ENCODE results near the gene MX2. TPM values are rescaled to one million over a fixed set of nuclear protein-coding genes. Genes with fewer than 3 reads are reported as not detected.

The MX2 gene
- total and polyA plus RNA-seq, 8 donors, result 1.1 to 31.9 (median 1.9) TPM

DNA sequence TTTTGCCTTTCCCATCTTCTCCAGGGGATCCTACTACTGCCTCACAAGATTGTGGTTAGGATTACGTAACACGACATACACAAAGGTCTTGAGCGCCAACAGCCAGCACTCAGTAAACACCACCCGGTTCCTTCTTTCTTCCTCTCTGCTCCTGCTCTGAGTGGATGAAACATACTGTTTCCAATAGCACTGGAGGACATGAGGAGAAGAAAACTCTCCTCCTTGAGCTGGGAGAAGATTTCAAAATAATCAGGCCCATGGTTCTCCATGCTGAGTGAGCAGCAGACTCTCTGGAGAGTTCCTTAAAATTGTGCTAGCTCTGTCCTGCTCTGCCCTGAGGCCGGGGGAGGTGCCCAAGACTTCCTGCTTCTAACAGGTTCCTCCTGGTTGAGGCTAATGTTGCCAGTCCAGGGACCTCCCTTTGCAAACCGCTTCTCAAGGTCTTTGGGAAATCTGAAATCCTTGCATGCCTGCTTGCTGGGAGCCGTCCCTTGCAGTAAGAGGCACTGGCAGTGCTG, 34.8 kb downstream of the MX2 start:
- Histone ChIP-seq H3K27me3 (no peaks in the 10 kb centered on the region), H3K36me3 (peaks cover 0 to 64% of the 10 kb centered on the region in 2 donors), H3K4me3 (no peak overlapping the region), H3K9me3 (no peaks in the 10 kb centered on the region), H3K4me1 (peaks cover 0 to 23% of the 10 kb centered on the region in 2 donors), H3K27ac (peak overlapping the region; percentile 39 to 80)
- intact Hi-C loops (cut with DNase I), result no loop called here
- ATAC-seq (peak; percentile 91), DNase-seq (peak in 3 of 4 donors; percentile 16 to 87 (median 79))
- TF ChIP-seq, protein P1, sequence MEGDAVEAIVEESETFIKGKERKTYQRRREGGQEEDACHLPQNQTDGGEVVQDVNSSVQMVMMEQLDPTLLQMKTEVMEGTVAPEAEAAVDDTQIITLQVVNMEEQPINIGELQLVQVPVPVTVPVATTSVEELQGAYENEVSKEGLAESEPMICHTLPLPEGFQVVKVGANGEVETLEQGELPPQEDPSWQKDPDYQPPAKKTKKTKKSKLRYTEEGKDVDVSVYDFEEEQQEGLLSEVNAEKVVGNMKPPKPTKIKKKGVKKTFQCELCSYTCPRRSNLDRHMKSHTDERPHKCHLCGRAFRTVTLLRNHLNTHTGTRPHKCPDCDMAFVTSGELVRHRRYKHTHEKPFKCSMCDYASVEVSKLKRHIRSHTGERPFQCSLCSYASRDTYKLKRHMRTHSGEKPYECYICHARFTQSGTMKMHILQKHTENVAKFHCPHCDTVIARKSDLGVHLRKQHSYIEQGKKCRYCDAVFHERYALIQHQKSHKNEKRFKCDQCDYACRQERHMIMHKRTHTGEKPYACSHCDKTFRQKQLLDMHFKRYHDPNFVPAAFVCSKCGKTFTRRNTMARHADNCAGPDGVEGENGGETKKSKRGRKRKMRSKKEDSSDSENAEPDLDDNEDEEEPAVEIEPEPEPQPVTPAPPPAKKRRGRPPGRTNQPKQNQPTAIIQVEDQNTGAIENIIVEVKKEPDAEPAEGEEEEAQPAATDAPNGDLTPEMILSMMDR (IDR thresholded peaks at IDR 0.05), result no peak

DNA sequence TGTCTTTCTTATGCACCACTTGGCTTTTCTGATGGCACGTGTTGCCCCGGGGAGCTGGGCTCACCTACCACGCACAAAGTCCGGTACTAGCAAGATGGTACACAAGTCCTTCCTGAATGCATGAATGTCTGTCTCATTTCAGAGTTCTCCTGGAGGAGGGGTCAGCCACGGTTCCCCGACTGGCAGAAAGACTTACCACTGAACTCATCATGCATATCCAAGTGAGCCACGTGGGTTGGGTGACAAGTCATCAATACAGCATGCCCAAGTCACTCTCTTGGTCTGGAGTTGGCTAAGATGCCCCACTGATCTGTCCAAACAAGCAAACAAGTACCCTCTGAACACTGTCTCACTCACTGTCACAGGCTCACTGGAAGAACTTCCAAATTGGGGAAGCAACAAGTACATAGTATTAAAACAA, 35.7 kb downstream of the MX2 start:
- TF ChIP-seq, protein P1 (IDR thresholded peaks at IDR 0.05), result no peak
- Histone ChIP-seq H3K9me3 (no peaks in the 10 kb centered on the region), H3K27ac (peak overlapping the region in 1 of 2 donors; percentile 80), H3K36me3 (peaks cover 0 to 68% of the 10 kb centered on the region in 2 donors), H3K27me3 (no peaks in the 10 kb centered on the region), H3K4me1 (peaks cover 0 to 23% of the 10 kb centered on the region in 2 donors), H3K4me3 (no peak overlapping the region)
- no peak for DNase-seq
- intact Hi-C loops (cut with DNase I), result no loop called here
- ATAC-seq, result peak; percentile 16

DNA sequence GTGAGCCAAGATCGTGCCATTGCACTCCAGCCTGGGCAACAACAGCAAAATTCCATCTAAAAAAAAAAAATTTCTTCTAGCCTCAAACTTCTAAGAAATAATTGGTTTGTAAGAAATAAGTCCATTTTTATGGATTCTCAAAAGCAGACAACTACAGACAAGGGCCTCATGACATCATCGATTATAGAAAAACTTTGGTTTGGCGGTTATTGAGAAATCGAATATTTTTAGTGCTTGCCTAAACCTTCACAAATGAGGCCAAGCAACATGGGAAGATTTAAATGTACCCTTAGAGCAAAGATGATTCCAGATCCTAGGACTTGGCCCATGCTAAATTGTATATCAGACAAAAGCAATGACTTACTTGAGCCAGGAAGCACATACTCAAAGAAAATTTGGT, 36.4 kb downstream of the MX2 start:
- no peak for ATAC-seq
- Histone ChIP-seq H3K36me3 (peaks cover 0 to 75% of the 10 kb centered on the region in 2 donors), H3K4me3 (no peak overlapping the region), H3K27ac (peak overlapping the region in 1 of 2 donors; percentile 80), H3K27me3 (no peaks in the 10 kb centered on the region), H3K9me3 (no peaks in the 10 kb centered on the region), H3K4me1 (peaks cover 0 to 23% of the 10 kb centered on the region in 2 donors)
- intact Hi-C loops (cut with DNase I), result no loop called here
- TF ChIP-seq, protein P1 (IDR thresholded peaks at IDR 0.05), result no peak
- DNase-seq, result no peak

DNA sequence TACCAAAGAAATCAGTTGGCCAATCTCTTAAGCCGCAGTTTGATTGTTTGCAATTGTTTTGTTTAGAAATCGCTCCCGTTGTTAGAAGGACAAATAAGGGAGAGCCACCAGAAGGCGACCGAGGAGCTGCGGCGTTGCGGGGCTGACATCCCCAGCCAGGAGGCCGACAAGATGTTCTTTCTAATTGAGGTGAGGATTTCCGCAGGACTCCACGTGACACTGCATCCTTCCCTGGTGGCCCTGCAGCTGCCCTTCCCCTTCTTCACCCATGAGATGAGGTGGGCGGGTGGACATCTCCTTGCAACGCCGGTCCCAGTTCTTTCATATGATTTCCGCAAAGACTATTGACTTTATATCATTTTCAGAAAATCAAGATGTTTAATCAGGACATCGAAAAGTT, 37.0 kb downstream of the MX2 start:
- Histone ChIP-seq H3K4me1 (peaks cover 0 to 23% of the 10 kb centered on the region in 2 donors), H3K9me3 (no peaks in the 10 kb centered on the region), H3K4me3 (no peak overlapping the region), H3K36me3 (peaks cover 0 to 81% of the 10 kb centered on the region in 2 donors), H3K27ac (no peak overlapping the region), H3K27me3 (no peaks in the 10 kb centered on the region)
- intact Hi-C loops (cut with DNase I), result no loop called here
- TF ChIP-seq, protein P1 (IDR thresholded peaks at IDR 0.05), result no peak
- ATAC-seq (no peak), DNase-seq (no peak)

DNA sequence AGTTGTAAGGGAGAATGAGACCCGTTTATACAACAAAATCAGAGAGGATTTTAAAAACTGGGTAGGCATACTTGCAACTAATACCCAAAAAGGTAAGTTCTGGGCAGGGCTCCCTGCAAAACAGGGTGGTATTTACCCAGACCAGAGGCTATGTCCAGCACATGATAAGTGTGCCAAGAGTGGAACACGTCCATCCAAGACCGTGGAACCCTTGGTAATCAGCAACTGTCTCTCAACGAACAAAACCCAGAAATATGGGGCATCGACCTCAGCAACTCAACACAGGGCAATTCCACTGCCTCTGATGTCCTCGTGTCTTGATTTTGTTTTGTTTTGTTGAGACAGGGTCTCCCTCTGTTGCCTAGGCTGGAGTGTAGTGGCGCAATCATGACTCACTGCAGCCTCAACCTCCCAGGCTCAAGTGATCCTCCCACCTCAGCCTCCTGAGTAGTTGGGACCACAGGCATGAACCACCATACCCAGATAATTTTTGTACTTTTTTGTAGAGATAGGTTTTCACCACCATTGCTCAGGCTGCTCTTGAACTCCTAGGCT, 37.5 kb downstream of the MX2 start:
- H3K27ac ChIP-seq, result no peak overlapping the region
- no peak for ATAC-seq
- no peaks in the 10 kb centered on the region for H3K9me3 ChIP-seq
- TF ChIP-seq, protein P1 (IDR thresholded peaks at IDR 0.05), result no peak
- DNase-seq, result no peak
- H3K4me3 ChIP-seq, result no peak overlapping the region
- H3K27me3 ChIP-seq, result no peaks in the 10 kb centered on the region
- peaks cover 0 to 23% of the 10 kb centered on the region in 2 donors for H3K4me1 ChIP-seq
- H3K36me3 ChIP-seq, result peaks cover 0 to 86% of the 10 kb centered on the region in 2 donors
- intact Hi-C loops (cut with DNase I), result no loop called here

Data from left lung (tissue), 10 donors.